Cardiac muscle cell (in vitro differentiated cells and primary cell): ENCODE results near the gene BCAS3. TPM values are rescaled to one million over a fixed set of nuclear protein-coding genes. Genes with fewer than 3 reads are reported as not detected.
"Not testable (repeated sequence)": the region's sequence is repeated elsewhere in the genome, so short reads cannot be mapped to it uniquely, and the experiment has no call there.

Source experiments
- DNase-seq, 2 donors: peaks; one replicate each; pipeline versions ENCODE4 v3.0.0 to v3.0.0-alpha.2; 2010 to 2017; ENCODE audit warnings: low read depth in 1 of 2, low spot score in 1 of 2
- H3K27ac ChIP-seq: fragments of 200-600 bp; sonication (generic); 2 replicates; pipeline ENCODE4 v1.5.1; 2016
- H3K27me3 ChIP-seq: fragments of 200-600 bp; sonication (generic); 2 replicates; pipeline ENCODE4 v1.6.0; 2016; ENCODE audit warnings: control low read depth
- H3K36me3 ChIP-seq: fragments of 200-600 bp; sonication (generic); 2 replicates; pipeline ENCODE4 v1.5.1; 2016; ENCODE audit warnings: control low read depth
- H3K4me1 ChIP-seq: fragments of 200-600 bp; sonication (generic); 2 replicates; pipeline ENCODE4 v1.8.1; 2017; ENCODE audit warnings: low read depth, mild to moderate bottlenecking, mixed run types
- H3K4me3 ChIP-seq: fragments of 200-600 bp; sonication (generic); 2 replicates; pipeline ENCODE4 v1.5.1; 2016; ENCODE audit warnings: mild to moderate bottlenecking
- H3K9me3 ChIP-seq: fragments of 200-600 bp; sonication (generic); 2 replicates; pipeline ENCODE4 v1.5.1; 2017; ENCODE audit warnings: low read depth, mild to moderate bottlenecking, control low read depth
- CTCF ChIP-seq: IDR thresholded peaks from 2 replicates; pipeline ENCODE4 v1.5.1; 2012; ENCODE audit warnings: low read depth, mild to moderate bottlenecking, low read length
- polyA plus RNA-seq: library from polyadenylated mRNA; unstranded; fragments of >200 nt; fragmentation: Nextera tagmentation; extraction: Ambion mirVana; gene quantifications from 2 replicates; pipeline ENCODE4 v1.2.1, GENCODE V29; 2016
- total RNA-seq: library from RNA; depleted of rRNA; stranded (reverse); fragments of >200 nt; gene quantifications from 2 replicates; pipeline ENCODE4 v1.2.3, GENCODE V29; 2016

Gene BCAS3
- total and polyA plus RNA-seq, 2 experiments from 2014 or later: 36.5 to 39.6 TPM

- DNase-seq: no peak
- no peaks in the 10 kb centered on the region for H3K27me3 ChIP-seq
- no peak for TF ChIP-seq CTCF
- H3K4me3 ChIP-seq: no peak overlapping the region
- no peaks in the 10 kb centered on the region for H3K9me3 ChIP-seq
- no peaks in the 10 kb centered on the region for H3K36me3 ChIP-seq
- peaks cover 45% of the 10 kb centered on the region for H3K4me1 ChIP-seq
- no peak overlapping the region for H3K27ac ChIP-seq
These were observed 560.8 kb downstream of the BCAS3 start for GRCh38 chr17:61238455-61238933.

GRCh38 chr17:61239327-61239726 lies 561.7 kb downstream of the BCAS3 start:
- Histone ChIP-seq H3K36me3 (no peaks in the 10 kb centered on the region), H3K9me3 (no peaks in the 10 kb centered on the region), H3K27ac (no peak overlapping the region), H3K27me3 (no peaks in the 10 kb centered on the region), H3K4me1 (peaks cover 37% of the 10 kb centered on the region), H3K4me3 (no peak overlapping the region)
- TF ChIP-seq CTCF: no peak
- no peak for DNase-seq

- no peak overlapping the region for H3K27ac ChIP-seq
- DNase-seq: no peak
- TF ChIP-seq CTCF: no peak
- no peak overlapping the region for H3K4me3 ChIP-seq
- H3K9me3 ChIP-seq: no peaks in the 10 kb centered on the region
- H3K4me1 ChIP-seq: peaks cover 33% of the 10 kb centered on the region
- no peaks in the 10 kb centered on the region for H3K27me3 ChIP-seq
- no peaks in the 10 kb centered on the region for H3K36me3 ChIP-seq
These were observed 562.3 kb downstream of the BCAS3 start for GRCh38 chr17:61239953-61240352.

GRCh38 chr17:61240851-61241468 lies 563.3 kb downstream of the BCAS3 start:
- H3K36me3 ChIP-seq: no peaks in the 10 kb centered on the region
- H3K27me3 ChIP-seq: no peaks in the 10 kb centered on the region
- no peaks in the 10 kb centered on the region for H3K9me3 ChIP-seq
- TF ChIP-seq CTCF: no peak
- no peak overlapping the region for H3K27ac ChIP-seq
- no peak overlapping the region for H3K4me3 ChIP-seq
- H3K4me1 ChIP-seq: peaks cover 23% of the 10 kb centered on the region
- DNase-seq: no peak

- H3K27me3 ChIP-seq, H3K27ac ChIP-seq, H3K9me3 ChIP-seq, DNase-seq, H3K4me3 ChIP-seq, H3K36me3 ChIP-seq: not testable (repeated sequence)
- peaks cover 22% of the 10 kb centered on the region for H3K4me1 ChIP-seq
These were observed 567.3 kb downstream of the BCAS3 start for GRCh38 chr17:61244988-61245387.

GRCh38 chr17:61245706-61246135 lies 568.1 kb downstream of the BCAS3 start:
- DNase-seq: no peak
- TF ChIP-seq CTCF: no peak
- no peak overlapping the region for H3K4me3 ChIP-seq
- H3K36me3 ChIP-seq: no peaks in the 10 kb centered on the region
- H3K27me3 ChIP-seq: no peaks in the 10 kb centered on the region
- H3K4me1 ChIP-seq: peaks cover 30% of the 10 kb centered on the region
- H3K9me3 ChIP-seq: no peaks in the 10 kb centered on the region
- H3K27ac ChIP-seq: no peak overlapping the region
